HCT116 (cell line): ENCODE data around the gene RADIL. TPM values are rescaled to one million over a fixed set of nuclear protein-coding genes. Genes with fewer than 3 reads are reported as not detected.

Experiments
- ATAC-seq: fragments of 200-7000 bp; cut with Tn5 transposase; 2 replicates; pipeline ENCODE4 v1.9.1; 2020; ENCODE audit warnings: mild to moderate bottlenecking, moderate library complexity
- BruUV-seq: library from RNA; stranded (reverse); fragments of 400-500 nt; replicated peaks from 2 replicates; lab custom pipeline; 2021; lab: Mats Ljungman, UMichigan
- CTCF ChIA-PET: fragments of 300-600 bp; sonication (Branson Sonifier 250); formaldehyde crosslinking; loops from one replicate; lab custom pipeline; 2021; ENCODE audit warnings: antibody characterized with exemption; lab: Charles Lee
- POLR2A ChIA-PET: fragments of 300-600, 350-600 bp; sonication (Branson Sonifier 250); formaldehyde crosslinking; loops from one replicate; lab custom pipeline; 2021; ENCODE audit warnings: antibody characterized with exemption; lab: Charles Lee
- RAD21 ChIA-PET, 2 experiments: fragments of 300-600 bp; sonication (Branson Sonifier 250); formaldehyde crosslinking; loops; one replicate each; lab custom pipeline; 2023; ENCODE audit warnings: low total read pairs in 2 of 2; ENCODE audit not compliant: uncharacterized antibody in 2 of 2, unreplicated experiment in 2 of 2, low non-redundant PET in 1 of 2; lab: Charles Lee
- DNase-seq: peaks from one replicate; pipeline ENCODE4 v3.0.0-alpha.2; 2010; ENCODE audit warnings: low read depth, low spot score
- H2AFZ ChIP-seq: fragments of 200-600 bp; shearing (Covaris generic), sonication (generic); 2 replicates; pipeline ENCODE4 v1.6.1; 2017; ENCODE audit warnings: low read depth, mixed run types, mixed read lengths, antibody characterized with exemption, low read length; ENCODE audit not compliant: poor library complexity, severe bottlenecking
- H3K27ac ChIP-seq: 2 replicates; pipeline ENCODE4 v1.5.1; 2012; ENCODE audit warnings: low read depth, low read length
- H3K27me3 ChIP-seq: fragments of 200-600 bp; sonication (generic); 2 replicates; pipeline ENCODE4 v1.6.1; 2016; ENCODE audit warnings: mixed run types, low read length, mixed read lengths; ENCODE audit not compliant: insufficient read depth
- H3K36me3 ChIP-seq, 2 experiments: fragments of 200-500 bp in 1 of 2; fragments of 200-600 bp in 1 of 2; sonication (Bioruptor generic) in 1 of 2; sonication (generic) in 1 of 2; 2 replicates each; pipeline versions ENCODE4 v1.5.1 to v1.6.1; 2014 to 2016; ENCODE audit warnings: low read length in 2 of 2, inconsistent platforms in 1 of 2, mixed read lengths in 1 of 2, mixed run types in 1 of 2; ENCODE audit not compliant: insufficient read depth in 2 of 2, control insufficient read depth in 1 of 2
- H3K4me1 ChIP-seq, 2 experiments: fragments of 200-600 bp in 1 of 2; sonication (generic) in 1 of 2; 2 replicates each; pipeline versions ENCODE4 v1.5.1 to v1.6.1; 2012 to 2017; ENCODE audit warnings: low read length in 2 of 2, inconsistent platforms in 1 of 2, mild to moderate bottlenecking in 1 of 2, mixed read lengths in 1 of 2, mixed run types in 1 of 2, moderate library complexity in 1 of 2; ENCODE audit not compliant: insufficient read depth in 2 of 2, control insufficient read depth in 1 of 2
- H3K4me2 ChIP-seq: fragments of 200-600 bp; sonication (generic); 2 replicates; pipeline ENCODE4 v1.6.1; 2017; ENCODE audit warnings: mixed run types, low read length, mixed read lengths
- H3K4me3 ChIP-seq, 2 experiments: fragments of 200-600 bp in 1 of 2; sonication (generic) in 1 of 2; replicated peaks in 1 of 2; 2 replicates each; pipeline ENCODE4 v1.5.1; 2011 to 2016; ENCODE audit warnings: low read length in 2 of 2, control low read depth in 1 of 2, low read depth in 1 of 2, mild to moderate bottlenecking in 1 of 2, mixed read lengths in 1 of 2, mixed run types in 1 of 2
- H3K79me2 ChIP-seq: fragments of 200-600 bp; sonication (generic); 2 replicates; pipeline ENCODE4 v1.6.1; 2017; ENCODE audit warnings: mild to moderate bottlenecking, mixed run types, low read length, moderate library complexity, mixed read lengths; ENCODE audit not compliant: insufficient read depth
- H3K9ac ChIP-seq: fragments of 200-600 bp; sonication (generic); 2 replicates; pipeline ENCODE4 v1.6.1; 2016; ENCODE audit warnings: low read length, mixed read lengths
- H3K9me2 ChIP-seq: fragments of 200-600 bp; sonication (generic), shearing (Covaris generic); 2 replicates; pipeline ENCODE4 v1.6.1; 2017; ENCODE audit warnings: mixed run types, mild to moderate bottlenecking, moderate library complexity; ENCODE audit not compliant: insufficient read depth
- H3K9me3 ChIP-seq, 2 experiments: fragments of 200-500 bp in 1 of 2; fragments of 200-600 bp in 1 of 2; sonication (Bioruptor generic) in 1 of 2; sonication (generic) in 1 of 2; 2 replicates each; pipeline ENCODE4 v1.6.1; 2014 to 2017; ENCODE audit warnings: low read length in 2 of 2, mixed read lengths in 2 of 2, inconsistent platforms in 1 of 2, low read depth in 1 of 2, mild to moderate bottlenecking in 1 of 2, mixed run types in 1 of 2, moderate library complexity in 1 of 2; ENCODE audit not compliant: control insufficient read depth in 1 of 2, insufficient read depth in 1 of 2
- H4K20me1 ChIP-seq: fragments of 200-600 bp; sonication (generic), shearing (Covaris generic); 2 replicates; pipeline ENCODE4 v1.6.1; 2017; ENCODE audit warnings: mixed run types, mild to moderate bottlenecking, moderate library complexity; ENCODE audit not compliant: insufficient read depth
- ATF3 ChIP-seq: IDR thresholded peaks from 2 replicates; pipeline ENCODE4 v1.6.1; 2012
- ELF1 ChIP-seq: IDR thresholded peaks from 2 replicates; pipeline ENCODE4 v1.6.1; 2012; ENCODE audit warnings: low read depth, borderline replicate concordance
- EZH2 ChIP-seq: fragments of 200-600 bp; sonication (generic); IDR thresholded peaks from 2 replicates; pipeline ENCODE4 v1.6.1; 2017; ENCODE audit warnings: antibody characterized with exemption, mixed run types
- POLR2AphosphoS5 ChIP-seq: IDR thresholded peaks from 2 replicates; pipeline ENCODE4 v1.6.1; 2011; ENCODE audit warnings: mild to moderate bottlenecking, low read depth, low read length, moderate library complexity
- REST ChIP-seq: IDR thresholded peaks from 2 replicates; pipeline ENCODE4 v1.6.1; 2012; ENCODE audit warnings: low read depth
- SP1 ChIP-seq: IDR thresholded peaks from 2 replicates; pipeline ENCODE4 v1.6.1; 2012; ENCODE audit warnings: low read depth
- TCF7L2 ChIP-seq: IDR thresholded peaks from 2 replicates; pipeline ENCODE4 v1.7.0; 2011; ENCODE audit warnings: borderline replicate concordance, inconsistent platforms; ENCODE audit not compliant: insufficient read depth, insufficient read length; ENCODE audit errors: extremely low read depth
- ZNF274 ChIP-seq: fragments of 200-500 bp; sonication (Bioruptor generic); IDR thresholded peaks from 2 replicates; pipeline ENCODE4 v1.6.1; 2014; ENCODE audit warnings: mild to moderate bottlenecking, low read depth, low read length, inconsistent platforms
- intact Hi-C: fragments of 100-400 bp; cut with micrococcal nuclease; formaldehyde crosslinking; loops from 2 replicates; pipeline ENCODE4 v1.10.0; 2022
- total RNA-seq: library from RNA; stranded (reverse); gene quantifications from one replicate; pipeline ENCODE4 v1.2.1, GENCODE V29; 2021; ENCODE audit not compliant: unreplicated experiment

Gene RADIL
- total RNA-seq, 1 experiment from 2014 or later, result 5.3 TPM

- Histone ChIP-seq H3K79me2 (no peaks in the 10 kb centered on the region), H2AFZ (no peak overlapping the region), H3K9me3 (no peaks in the 10 kb centered on the region)
- RAD21 ChIA-PET, result no interaction called here
- no peak for ATAC-seq
- BruUV-seq, result no TSS peak
- TF ChIP-seq REST (no peak), SP1 (no peak), ELF1 (no peak), POLR2AphosphoS5 (no peak), ZNF274 (no peak), TCF7L2 (no peak), EZH2 (no peak), ATF3 (no peak)
- TF ChIP-seq, all 23 proteins: peak for 0
- Histone ChIP-seq H3K27ac (no peak overlapping the region), H3K36me3 (no peaks in the 10 kb centered on the region), H3K4me2 (no peak overlapping the region), H3K4me1 (no peaks in the 10 kb centered on the region), H3K27me3 (no peaks in the 10 kb centered on the region), H3K9ac (no peak overlapping the region), H3K9me2 (no peaks in the 10 kb centered on the region), H4K20me1 (no peaks in the 10 kb centered on the region), H3K4me3 (no peak overlapping the region)
- ChIA-PET POLR2A (no interaction called here), CTCF (no interaction called here)
- DNase-seq, result no peak
- intact Hi-C loops, result no loop called here
These were observed 50.3 kb downstream of the RADIL start for GRCh38 chr7:4833176-4833575.
